ENCODE results near the gene THEMIS.

The THEMIS gene

DNA sequence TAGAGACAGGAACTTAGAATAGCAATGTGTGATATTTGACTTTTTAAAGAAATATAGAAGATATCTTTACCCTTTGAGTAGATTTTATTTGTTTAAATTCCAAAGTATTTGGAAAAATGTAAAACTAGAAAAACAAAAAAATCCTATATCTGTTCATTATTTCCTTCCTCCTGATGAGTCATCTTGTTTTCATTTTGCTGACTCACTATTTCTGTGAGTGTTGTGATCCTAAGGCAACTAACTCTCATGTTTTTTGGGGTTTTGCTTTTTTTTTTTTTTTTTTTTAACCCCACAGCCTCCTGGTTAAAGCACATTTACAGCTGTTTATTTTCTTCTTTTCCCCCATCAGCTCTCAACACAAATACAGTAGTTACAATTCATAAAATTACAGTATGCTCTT lies 37.8 kb upstream of the THEMIS start:
- no peak for DNase-seq (ENCODE audit: low spot score)
- in situ Hi-C loops (cut with MboI; ENCODE audit: low pct_unique_long_range_greater_than_20kb, low sequenced_read_pairs, unreplicated experiment) = no loop called here
- TF ChIP-seq, protein P1, sequence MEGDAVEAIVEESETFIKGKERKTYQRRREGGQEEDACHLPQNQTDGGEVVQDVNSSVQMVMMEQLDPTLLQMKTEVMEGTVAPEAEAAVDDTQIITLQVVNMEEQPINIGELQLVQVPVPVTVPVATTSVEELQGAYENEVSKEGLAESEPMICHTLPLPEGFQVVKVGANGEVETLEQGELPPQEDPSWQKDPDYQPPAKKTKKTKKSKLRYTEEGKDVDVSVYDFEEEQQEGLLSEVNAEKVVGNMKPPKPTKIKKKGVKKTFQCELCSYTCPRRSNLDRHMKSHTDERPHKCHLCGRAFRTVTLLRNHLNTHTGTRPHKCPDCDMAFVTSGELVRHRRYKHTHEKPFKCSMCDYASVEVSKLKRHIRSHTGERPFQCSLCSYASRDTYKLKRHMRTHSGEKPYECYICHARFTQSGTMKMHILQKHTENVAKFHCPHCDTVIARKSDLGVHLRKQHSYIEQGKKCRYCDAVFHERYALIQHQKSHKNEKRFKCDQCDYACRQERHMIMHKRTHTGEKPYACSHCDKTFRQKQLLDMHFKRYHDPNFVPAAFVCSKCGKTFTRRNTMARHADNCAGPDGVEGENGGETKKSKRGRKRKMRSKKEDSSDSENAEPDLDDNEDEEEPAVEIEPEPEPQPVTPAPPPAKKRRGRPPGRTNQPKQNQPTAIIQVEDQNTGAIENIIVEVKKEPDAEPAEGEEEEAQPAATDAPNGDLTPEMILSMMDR (IDR thresholded peaks at IDR 0.05; ENCODE audit: extremely low read depth, insufficient read depth, missing control alignments) = no peak

DNA sequence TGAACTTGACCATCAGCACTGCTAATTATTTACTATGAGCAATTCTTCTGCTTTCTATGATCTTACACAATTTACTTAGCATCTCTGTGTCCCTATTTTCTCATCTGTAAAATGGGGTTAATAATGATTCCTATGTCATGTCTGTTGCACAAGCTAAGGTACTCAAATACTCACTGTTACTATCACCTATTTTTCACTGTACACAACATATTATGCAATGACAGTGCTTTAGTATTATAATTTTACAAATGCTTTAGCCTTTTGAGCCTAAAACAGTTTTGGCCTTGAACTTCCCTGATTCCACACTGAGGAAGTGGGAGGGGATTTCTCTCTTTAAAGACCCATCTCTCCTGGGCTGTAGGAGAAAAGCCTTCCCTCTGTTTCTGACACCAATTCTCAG lies 36.9 kb upstream of the THEMIS start:
- DNase-seq (ENCODE audit: low spot score) = no peak
- TF ChIP-seq, protein P1 (IDR thresholded peaks at IDR 0.05; ENCODE audit: extremely low read depth, insufficient read depth, missing control alignments) = no peak
- in situ Hi-C loops (cut with MboI; ENCODE audit: low pct_unique_long_range_greater_than_20kb, low sequenced_read_pairs, unreplicated experiment) = no loop called here

DNA sequence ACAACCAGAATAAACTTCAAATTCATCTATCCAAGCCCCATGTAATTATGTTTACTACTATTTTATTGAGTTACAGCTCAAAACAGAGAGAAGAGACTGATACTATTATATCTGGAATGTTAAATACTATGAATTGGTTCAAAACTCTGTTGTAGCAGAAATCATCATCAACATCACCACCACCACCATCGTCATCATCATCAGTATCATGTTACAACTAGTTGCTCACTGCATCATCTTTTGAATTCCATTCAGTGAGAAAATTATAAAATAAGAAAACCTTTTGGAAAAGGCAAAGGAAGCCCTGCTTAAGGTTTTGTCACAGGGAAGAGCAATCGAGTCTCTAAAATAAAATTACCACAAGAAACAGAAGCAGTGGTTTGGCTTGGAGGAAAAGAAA lies 36.2 kb upstream of the THEMIS start:
- in situ Hi-C loops (cut with MboI; ENCODE audit: low pct_unique_long_range_greater_than_20kb, low sequenced_read_pairs, unreplicated experiment) = no loop called here
- TF ChIP-seq, protein P1 (IDR thresholded peaks at IDR 0.05; ENCODE audit: extremely low read depth, insufficient read depth, missing control alignments) = no peak
- no peak for DNase-seq (ENCODE audit: low spot score)

DNA sequence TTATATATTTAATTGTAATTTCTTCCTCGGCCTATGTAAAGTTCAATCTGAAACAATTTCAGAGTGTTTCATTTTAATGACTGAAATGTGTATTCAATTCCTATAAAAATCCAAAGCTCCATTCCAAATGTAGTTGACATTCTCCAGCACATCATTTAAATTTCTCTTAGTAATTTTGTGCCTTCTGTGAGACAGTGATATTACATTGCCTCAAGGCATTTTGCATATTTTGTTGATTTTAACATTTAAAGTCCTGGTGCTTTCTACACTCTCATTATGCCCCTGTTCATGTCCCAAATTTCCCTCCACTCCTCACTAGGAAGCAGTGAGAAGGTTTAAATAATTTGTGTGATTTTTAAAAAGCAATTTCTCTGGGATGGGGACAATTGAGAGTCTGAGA lies 34.1 kb upstream of the THEMIS start:
- in situ Hi-C loops (cut with MboI; ENCODE audit: low pct_unique_long_range_greater_than_20kb, low sequenced_read_pairs, unreplicated experiment) = no loop called here
- TF ChIP-seq, protein P1 (IDR thresholded peaks at IDR 0.05; ENCODE audit: extremely low read depth, insufficient read depth, missing control alignments) = no peak
- no peak for DNase-seq (ENCODE audit: low spot score)

DNA sequence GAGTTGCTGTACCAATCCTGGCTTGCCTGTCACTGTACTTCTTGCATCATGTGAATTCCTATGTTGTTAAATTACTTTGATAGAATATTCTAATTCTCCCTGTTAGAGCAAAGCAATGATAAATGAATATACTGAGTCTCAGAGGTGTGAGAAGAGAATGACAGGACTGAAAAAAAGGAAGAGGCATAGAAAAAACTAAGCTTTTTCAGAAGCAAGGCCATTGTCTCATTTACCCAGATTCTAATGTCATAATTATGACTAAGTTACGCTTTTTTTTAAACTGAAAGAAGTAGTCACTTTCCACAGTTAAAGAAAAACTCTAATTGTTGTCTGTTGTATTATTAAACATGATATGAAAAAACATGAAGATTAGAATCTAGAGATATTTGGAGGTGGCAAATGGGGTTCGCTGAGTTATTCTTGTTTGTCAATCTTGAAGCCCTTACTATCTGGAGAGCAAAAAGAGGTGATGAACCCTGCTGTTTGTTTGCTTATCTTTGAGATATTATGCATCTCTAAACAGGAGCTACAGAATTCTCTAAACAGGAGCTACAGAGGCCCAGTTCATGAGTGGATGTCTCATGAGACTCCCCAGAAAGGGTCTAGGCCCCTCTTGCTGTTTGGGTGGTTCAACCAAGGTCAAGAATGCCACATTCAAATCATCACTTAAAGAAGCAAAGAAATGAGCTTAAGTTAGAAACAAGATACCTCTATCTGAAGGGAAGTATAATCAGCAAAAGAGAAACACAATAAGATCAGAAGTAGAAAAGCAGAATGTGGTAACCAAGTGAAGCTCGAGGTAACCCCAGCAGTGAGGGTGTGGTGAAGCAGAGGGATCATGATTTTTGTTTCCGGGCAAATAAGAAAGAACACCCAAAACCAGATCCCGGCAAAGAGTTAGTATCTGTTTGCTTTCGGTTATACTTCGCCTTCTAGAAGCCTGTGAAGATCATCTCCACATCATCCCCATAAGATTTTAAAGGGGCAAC lies 33.3 kb upstream of the THEMIS start:
- in situ Hi-C loops (cut with MboI; ENCODE audit: low pct_unique_long_range_greater_than_20kb, low sequenced_read_pairs, unreplicated experiment) = no loop called here
- TF ChIP-seq, protein P1 (IDR thresholded peaks at IDR 0.05; ENCODE audit: extremely low read depth, insufficient read depth, missing control alignments) = no peak
- no peak for DNase-seq (ENCODE audit: low spot score)

DNA sequence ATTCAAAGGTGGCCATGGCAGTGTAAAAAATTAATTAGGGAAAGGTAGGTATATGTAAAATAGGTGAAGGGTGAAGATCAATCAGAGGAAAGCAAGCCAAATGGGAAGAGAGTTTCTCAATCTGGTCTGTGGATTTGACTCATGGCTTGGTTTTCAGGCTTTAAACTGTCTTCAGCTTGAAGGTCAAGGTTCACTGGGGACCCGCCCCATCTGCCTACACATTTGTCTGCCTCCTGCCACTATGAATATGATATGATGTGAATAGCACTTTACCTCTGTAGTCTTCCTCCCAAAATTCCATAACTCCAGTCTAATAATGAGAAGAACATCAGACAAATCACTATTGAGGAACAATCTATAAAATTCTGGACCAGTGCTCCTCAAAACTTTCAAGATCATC lies 32.3 kb upstream of the THEMIS start:
- no peak for DNase-seq (ENCODE audit: low spot score)
- TF ChIP-seq, protein P1 (IDR thresholded peaks at IDR 0.05; ENCODE audit: extremely low read depth, insufficient read depth, missing control alignments) = no peak

More for the DNA sequence above, 32.3 kb upstream of the THEMIS start:
- in situ Hi-C loops (cut with MboI; ENCODE audit: low pct_unique_long_range_greater_than_20kb, low sequenced_read_pairs, unreplicated experiment) = no loop called here

All from GM13977 (cell line).